ENCODE results near the gene UGT1A1. TPM values are rescaled to one million over a fixed set of nuclear protein-coding genes. Genes with fewer than 3 reads are reported as not detected.

UGT1A1 gene
- total and polyA plus RNA-seq, 2 of the 13 experiments (the other 11 are each of a cell fraction or from before 2014, with no cell fraction given) = 0.69 to 0.75 TPM

GRCh38 chr2:233745073-233745755 is 14.9 kb upstream of the UGT1A1 start:
- intact Hi-C loops (cut with micrococcal nuclease; ENCODE audit: unreplicated experiment) (no loop called here), in situ Hi-C loops (cut with HindIII; ENCODE audit: extremely low pct_ligation_motif_present, low pct_unique_long_range_greater_than_20kb) (no loop called here)
- Histone ChIP-seq H3K4me2 (ENCODE audit: low read depth, low read length) (peak overlapping the region; percentile 54), H3K36me3 (replicated peaks in 1 of 2; ENCODE audit: control insufficient read depth in 1 of 2, insufficient read depth in 2 of 2, low read length in 2 of 2) (no peaks in the 10 kb centered on the region), H3K27me3 (ENCODE audit: control insufficient read depth in 1 of 2, insufficient read depth in 2 of 2, low read length in 2 of 2) (peaks cover 1 to 63% of the 10 kb centered on the region in 2 experiments; a peak in 4 of 5 replicates), H4K20me1 (ENCODE audit: insufficient read depth, low read length) (no peaks in the 10 kb centered on the region), H3K4me3 (replicated peaks in 1 of 3; ENCODE audit: insufficient read depth in 1 of 3, low read depth in 2 of 3, low read length in 3 of 3) (no peak overlapping the region; a peak in 1 of 6 replicates), H3K27ac (ENCODE audit: extremely low read length, insufficient read depth, low read length) (peak overlapping the region; percentile 61), H3K79me2 (ENCODE audit: insufficient read depth, low read length) (no peaks in the 10 kb centered on the region), H3K4me1 (ENCODE audit: insufficient read depth, low read length) (peaks cover 27% of the 10 kb centered on the region), H2AFZ (ENCODE audit: low read length) (no peak overlapping the region), H3K9me3 (ENCODE audit: low read length) (peaks cover 9% of the 10 kb centered on the region), H3K9ac (ENCODE audit: insufficient read depth, low read depth, low read length) (no peak overlapping the region)
- ChIA-PET CTCF (ENCODE audit: low intra/inter-chr PET ratio, low total read pairs) (no interaction called here), POLR2A (interaction anchor here (0.6 to 1.6 kb wide), 3 partner anchors 8 to 87 kb away, joined by 4 to 9 read pairs (median 6); no protein-coding TSS in a partner anchor)
- peak; percentile 76 for FAIRE-seq
- BruUV-seq (replicated peaks) = no TSS peak
- peak; percentile 98 for DNase-seq (ENCODE audit: low spot score)
- peak; percentile 94 for ATAC-seq
- 0% methylated on average over 5 of the region's 5 CpGs for WGBS (ENCODE audit: low lambda C conversion rate)
- TF ChIP-seq REL (CRISPR knock-in tag; conservative IDR thresholded peaks at IDR 0.05) = no peak
- TF ChIP-seq GATAD1 (CRISPR knock-in tag; IDR thresholded peaks at IDR 0.05) = peak; percentile 72
- no peak for TF ChIP-seq ZNF660 (CRISPR knock-in tag; IDR thresholded peaks at IDR 0.05; ENCODE audit: borderline replicate concordance, low read depth)
- TF ChIP-seq RFX1 (IDR thresholded peaks at IDR 0.05) = no peak
- TF ChIP-seq, protein P1, sequence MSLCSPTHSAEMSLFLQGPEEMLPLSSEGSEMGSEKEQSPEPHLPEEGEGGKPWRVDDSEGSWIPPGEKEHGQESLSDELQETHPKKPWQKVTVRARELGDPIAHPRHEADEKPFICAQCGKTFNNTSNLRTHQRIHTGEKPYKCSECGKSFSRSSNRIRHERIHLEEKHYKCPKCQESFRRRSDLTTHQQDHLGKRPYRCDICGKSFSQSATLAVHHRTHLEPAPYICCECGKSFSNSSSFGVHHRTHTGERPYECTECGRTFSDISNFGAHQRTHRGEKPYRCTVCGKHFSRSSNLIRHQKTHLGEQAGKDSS (CRISPR knock-in tag; IDR thresholded peaks at IDR 0.05; ENCODE audit: borderline replicate concordance, low read depth) = 0 out of 2 replicates have a peak, but pooled peaks have one; percentile 34
- no peak for TF ChIP-seq SAFB2 (CRISPR knock-in tag; IDR thresholded peaks at IDR 0.05; ENCODE audit: borderline replicate concordance, low read depth)
- 0 out of 2 replicates have a peak, but pooled peaks have one; percentile 2 for TF ChIP-seq RNF2 (conservative IDR thresholded peaks at IDR 0.05; ENCODE audit: low read depth)
- no peak for TF ChIP-seq ZSCAN20 (CRISPR knock-in tag; IDR thresholded peaks at IDR 0.05; ENCODE audit: borderline replicate concordance)
- TF ChIP-seq, protein P2, sequence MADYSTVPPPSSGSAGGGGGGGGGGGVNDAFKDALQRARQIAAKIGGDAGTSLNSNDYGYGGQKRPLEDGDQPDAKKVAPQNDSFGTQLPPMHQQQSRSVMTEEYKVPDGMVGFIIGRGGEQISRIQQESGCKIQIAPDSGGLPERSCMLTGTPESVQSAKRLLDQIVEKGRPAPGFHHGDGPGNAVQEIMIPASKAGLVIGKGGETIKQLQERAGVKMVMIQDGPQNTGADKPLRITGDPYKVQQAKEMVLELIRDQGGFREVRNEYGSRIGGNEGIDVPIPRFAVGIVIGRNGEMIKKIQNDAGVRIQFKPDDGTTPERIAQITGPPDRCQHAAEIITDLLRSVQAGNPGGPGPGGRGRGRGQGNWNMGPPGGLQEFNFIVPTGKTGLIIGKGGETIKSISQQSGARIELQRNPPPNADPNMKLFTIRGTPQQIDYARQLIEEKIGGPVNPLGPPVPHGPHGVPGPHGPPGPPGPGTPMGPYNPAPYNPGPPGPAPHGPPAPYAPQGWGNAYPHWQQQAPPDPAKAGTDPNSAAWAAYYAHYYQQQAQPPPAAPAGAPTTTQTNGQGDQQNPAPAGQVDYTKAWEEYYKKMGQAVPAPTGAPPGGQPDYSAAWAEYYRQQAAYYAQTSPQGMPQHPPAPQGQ (CRISPR knock-in tag; IDR thresholded peaks at IDR 0.05; ENCODE audit: borderline replicate concordance) = no peak
- TF ChIP-seq, protein P3, sequence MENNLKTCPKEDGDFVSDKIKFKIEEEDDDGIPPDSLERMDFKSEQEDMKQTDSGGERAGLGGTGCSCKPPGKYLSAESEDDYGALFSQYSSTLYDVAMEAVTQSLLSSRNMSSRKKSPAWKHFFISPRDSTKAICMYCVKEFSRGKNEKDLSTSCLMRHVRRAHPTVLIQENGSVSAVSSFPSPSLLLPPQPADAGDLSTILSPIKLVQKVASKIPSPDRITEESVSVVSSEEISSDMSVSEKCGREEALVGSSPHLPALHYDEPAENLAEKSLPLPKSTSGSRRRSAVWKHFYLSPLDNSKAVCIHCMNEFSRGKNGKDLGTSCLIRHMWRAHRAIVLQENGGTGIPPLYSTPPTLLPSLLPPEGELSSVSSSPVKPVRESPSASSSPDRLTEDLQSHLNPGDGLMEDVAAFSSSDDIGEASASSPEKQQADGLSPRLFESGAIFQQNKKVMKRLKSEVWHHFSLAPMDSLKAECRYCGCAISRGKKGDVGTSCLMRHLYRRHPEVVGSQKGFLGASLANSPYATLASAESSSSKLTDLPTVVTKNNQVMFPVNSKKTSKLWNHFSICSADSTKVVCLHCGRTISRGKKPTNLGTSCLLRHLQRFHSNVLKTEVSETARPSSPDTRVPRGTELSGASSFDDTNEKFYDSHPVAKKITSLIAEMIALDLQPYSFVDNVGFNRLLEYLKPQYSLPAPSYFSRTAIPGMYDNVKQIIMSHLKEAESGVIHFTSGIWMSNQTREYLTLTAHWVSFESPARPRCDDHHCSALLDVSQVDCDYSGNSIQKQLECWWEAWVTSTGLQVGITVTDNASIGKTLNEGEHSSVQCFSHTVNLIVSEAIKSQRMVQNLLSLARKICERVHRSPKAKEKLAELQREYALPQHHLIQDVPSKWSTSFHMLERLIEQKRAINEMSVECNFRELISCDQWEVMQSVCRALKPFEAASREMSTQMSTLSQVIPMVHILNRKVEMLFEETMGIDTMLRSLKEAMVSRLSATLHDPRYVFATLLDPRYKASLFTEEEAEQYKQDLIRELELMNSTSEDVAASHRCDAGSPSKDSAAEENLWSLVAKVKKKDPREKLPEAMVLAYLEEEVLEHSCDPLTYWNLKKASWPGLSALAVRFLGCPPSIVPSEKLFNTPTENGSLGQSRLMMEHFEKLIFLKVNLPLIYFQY (CRISPR knock-in tag; IDR thresholded peaks at IDR 0.05; ENCODE audit: borderline replicate concordance) = peak; percentile 83; the same call in 1 of the 2 replicates
- TF ChIP-seq SKI (IDR thresholded peaks at IDR 0.05; ENCODE audit: partially characterized antibody) = peak; percentile 98
- no peak for TF ChIP-seq SSRP1 (CRISPR knock-in tag; IDR thresholded peaks at IDR 0.05)
- no peak for TF ChIP-seq PLRG1 (conservative IDR thresholded peaks at IDR 0.05)
- no peak for TF ChIP-seq THYN1 (CRISPR knock-in tag; IDR thresholded peaks at IDR 0.05; ENCODE audit: borderline replicate concordance, low read depth)
- TF ChIP-seq ZNF749 (CRISPR knock-in tag; IDR thresholded peaks at IDR 0.05; ENCODE audit: borderline replicate concordance) = peak; percentile 35; the same call in 1 of the 2 replicates
